Measurements from ENCODE around the gene SENP8.

DNA sequence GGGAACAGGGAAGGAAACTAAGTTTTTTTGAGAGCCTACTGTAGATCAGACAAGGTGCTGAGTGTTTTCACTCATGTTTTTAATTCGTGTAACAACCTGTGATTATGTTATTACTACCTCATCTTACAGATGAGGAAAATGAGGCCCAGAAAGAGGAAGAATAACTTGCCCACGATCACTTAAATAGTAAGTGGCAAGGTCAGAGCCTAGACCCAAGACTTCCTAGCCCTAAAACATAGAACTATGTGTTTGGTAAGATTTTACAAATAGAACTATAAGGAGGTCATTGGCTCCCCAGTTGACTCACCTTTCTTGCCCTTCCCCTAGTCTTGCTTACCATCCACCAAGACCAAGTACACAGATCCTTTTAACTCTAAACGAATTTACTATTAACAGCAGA, 13.7 kb downstream of the SENP8 start:
- TF ChIP-seq, protein P1, sequence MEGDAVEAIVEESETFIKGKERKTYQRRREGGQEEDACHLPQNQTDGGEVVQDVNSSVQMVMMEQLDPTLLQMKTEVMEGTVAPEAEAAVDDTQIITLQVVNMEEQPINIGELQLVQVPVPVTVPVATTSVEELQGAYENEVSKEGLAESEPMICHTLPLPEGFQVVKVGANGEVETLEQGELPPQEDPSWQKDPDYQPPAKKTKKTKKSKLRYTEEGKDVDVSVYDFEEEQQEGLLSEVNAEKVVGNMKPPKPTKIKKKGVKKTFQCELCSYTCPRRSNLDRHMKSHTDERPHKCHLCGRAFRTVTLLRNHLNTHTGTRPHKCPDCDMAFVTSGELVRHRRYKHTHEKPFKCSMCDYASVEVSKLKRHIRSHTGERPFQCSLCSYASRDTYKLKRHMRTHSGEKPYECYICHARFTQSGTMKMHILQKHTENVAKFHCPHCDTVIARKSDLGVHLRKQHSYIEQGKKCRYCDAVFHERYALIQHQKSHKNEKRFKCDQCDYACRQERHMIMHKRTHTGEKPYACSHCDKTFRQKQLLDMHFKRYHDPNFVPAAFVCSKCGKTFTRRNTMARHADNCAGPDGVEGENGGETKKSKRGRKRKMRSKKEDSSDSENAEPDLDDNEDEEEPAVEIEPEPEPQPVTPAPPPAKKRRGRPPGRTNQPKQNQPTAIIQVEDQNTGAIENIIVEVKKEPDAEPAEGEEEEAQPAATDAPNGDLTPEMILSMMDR (conservative IDR thresholded peaks at IDR 0.05; ENCODE audit: low read depth, low read length) = no peak
- TF ChIP-seq MAFK (IDR thresholded peaks at IDR 0.05; ENCODE audit: low read depth, low read length) (no peak), POLR2A (IDR thresholded peaks at IDR 0.05; ENCODE audit: low read depth, low read length) (no peak), RFX5 (IDR thresholded peaks at IDR 0.05; ENCODE audit: low read depth, low read length) (no peak), CEBPB (IDR thresholded peaks at IDR 0.05; ENCODE audit: low read depth, low read length) (no peak), SMC3 (IDR thresholded peaks at IDR 0.05; ENCODE audit: low read depth, low read length) (no peak)
- TF ChIP-seq, protein P2, sequence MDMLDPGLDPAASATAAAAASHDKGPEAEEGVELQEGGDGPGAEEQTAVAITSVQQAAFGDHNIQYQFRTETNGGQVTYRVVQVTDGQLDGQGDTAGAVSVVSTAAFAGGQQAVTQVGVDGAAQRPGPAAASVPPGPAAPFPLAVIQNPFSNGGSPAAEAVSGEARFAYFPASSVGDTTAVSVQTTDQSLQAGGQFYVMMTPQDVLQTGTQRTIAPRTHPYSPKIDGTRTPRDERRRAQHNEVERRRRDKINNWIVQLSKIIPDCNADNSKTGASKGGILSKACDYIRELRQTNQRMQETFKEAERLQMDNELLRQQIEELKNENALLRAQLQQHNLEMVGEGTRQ (IDR thresholded peaks at IDR 0.05; ENCODE audit: low read depth, low read length) = no peak
- TF ChIP-seq, protein P3, sequence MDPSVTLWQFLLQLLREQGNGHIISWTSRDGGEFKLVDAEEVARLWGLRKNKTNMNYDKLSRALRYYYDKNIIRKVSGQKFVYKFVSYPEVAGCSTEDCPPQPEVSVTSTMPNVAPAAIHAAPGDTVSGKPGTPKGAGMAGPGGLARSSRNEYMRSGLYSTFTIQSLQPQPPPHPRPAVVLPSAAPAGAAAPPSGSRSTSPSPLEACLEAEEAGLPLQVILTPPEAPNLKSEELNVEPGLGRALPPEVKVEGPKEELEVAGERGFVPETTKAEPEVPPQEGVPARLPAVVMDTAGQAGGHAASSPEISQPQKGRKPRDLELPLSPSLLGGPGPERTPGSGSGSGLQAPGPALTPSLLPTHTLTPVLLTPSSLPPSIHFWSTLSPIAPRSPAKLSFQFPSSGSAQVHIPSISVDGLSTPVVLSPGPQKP (IDR thresholded peaks at IDR 0.05; ENCODE audit: borderline replicate concordance, low read depth, low read length) = no peak

Measured in IMR-90 (cell line).